PFSK-1 (cell line): ENCODE measurements around the gene MAEA.

Experiments used
- FOXP2 ChIP-seq: optimal IDR thresholded peaks from 2 replicates; pipeline ENCODE3; 2011; ENCODE audit warnings: borderline replicate concordance, control low read depth, inconsistent platforms; ENCODE audit not compliant: insufficient read depth; ENCODE audit errors: extremely low read length, extremely low read depth
- POLR2AphosphoS5 ChIP-seq: IDR thresholded peaks from 2 replicates; pipeline ENCODE4 v1.6.1; 2012; ENCODE audit warnings: low read depth, mild to moderate bottlenecking, control low read depth, low read length, moderate library complexity
- SIN3A ChIP-seq: IDR thresholded peaks from 2 replicates; pipeline ENCODE4 v1.6.1; 2012; ENCODE audit warnings: mild to moderate bottlenecking, low read length, moderate library complexity, borderline replicate concordance; ENCODE audit not compliant: insufficient read depth
- TAF1 ChIP-seq: IDR thresholded peaks from 2 replicates; pipeline ENCODE4 v1.6.1; 2012; ENCODE audit warnings: low read length, control low read depth, borderline replicate concordance; ENCODE audit not compliant: insufficient read depth
- TF ChIP-seq, protein P1 (sequence below), 2 experiments: IDR thresholded peaks; 2 replicates each; pipeline versions ENCODE4 v1.6.1 to v1.8.0; 2011 to 2012; ENCODE audit warnings: low read depth in 2 of 2, low read length in 2 of 2, control low read depth in 1 of 2, inconsistent platforms in 1 of 2, mild to moderate bottlenecking in 1 of 2, moderate library complexity in 1 of 2; ENCODE audit not compliant: insufficient read depth in 1 of 2

The MAEA gene

DNA sequence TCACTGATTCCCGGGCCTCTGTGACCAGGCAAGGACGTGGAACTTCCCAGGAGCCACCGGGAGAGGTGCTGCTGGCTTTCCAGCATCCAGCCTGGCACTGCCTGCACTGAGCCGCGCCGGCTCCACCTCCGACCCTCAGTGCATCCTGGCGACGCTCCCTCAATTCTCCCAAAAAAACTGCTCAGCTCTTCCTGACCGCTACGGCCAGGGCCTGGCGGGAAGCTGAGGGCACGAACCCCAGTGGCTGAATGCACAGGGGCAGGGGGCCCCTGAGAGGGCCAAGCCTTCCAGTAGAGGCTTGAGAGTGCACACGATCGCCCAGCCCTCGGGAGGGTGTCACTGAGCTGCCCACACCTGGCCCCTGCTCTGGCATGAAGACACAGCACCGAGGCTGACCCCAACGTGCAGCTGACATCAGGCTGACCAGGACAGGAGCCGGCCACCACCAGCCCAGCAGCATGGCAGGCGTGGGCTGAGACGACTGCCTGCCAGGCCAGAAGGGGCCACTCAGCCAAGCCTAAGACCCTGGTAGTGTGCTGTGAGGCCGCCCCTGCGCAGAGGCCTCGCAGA, 47.7 kb upstream of the MAEA start:
- TF ChIP-seq POLR2AphosphoS5: no peak
- TF ChIP-seq, protein P1, sequence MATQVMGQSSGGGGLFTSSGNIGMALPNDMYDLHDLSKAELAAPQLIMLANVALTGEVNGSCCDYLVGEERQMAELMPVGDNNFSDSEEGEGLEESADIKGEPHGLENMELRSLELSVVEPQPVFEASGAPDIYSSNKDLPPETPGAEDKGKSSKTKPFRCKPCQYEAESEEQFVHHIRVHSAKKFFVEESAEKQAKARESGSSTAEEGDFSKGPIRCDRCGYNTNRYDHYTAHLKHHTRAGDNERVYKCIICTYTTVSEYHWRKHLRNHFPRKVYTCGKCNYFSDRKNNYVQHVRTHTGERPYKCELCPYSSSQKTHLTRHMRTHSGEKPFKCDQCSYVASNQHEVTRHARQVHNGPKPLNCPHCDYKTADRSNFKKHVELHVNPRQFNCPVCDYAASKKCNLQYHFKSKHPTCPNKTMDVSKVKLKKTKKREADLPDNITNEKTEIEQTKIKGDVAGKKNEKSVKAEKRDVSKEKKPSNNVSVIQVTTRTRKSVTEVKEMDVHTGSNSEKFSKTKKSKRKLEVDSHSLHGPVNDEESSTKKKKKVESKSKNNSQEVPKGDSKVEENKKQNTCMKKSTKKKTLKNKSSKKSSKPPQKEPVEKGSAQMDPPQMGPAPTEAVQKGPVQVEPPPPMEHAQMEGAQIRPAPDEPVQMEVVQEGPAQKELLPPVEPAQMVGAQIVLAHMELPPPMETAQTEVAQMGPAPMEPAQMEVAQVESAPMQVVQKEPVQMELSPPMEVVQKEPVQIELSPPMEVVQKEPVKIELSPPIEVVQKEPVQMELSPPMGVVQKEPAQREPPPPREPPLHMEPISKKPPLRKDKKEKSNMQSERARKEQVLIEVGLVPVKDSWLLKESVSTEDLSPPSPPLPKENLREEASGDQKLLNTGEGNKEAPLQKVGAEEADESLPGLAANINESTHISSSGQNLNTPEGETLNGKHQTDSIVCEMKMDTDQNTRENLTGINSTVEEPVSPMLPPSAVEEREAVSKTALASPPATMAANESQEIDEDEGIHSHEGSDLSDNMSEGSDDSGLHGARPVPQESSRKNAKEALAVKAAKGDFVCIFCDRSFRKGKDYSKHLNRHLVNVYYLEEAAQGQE (IDR thresholded peaks at IDR 0.05; ENCODE audit: insufficient read depth in 1 of 2, low read depth in 2 of 2, low read length in 2 of 2): no peak
- no peak for TF ChIP-seq TAF1
- no peak for TF ChIP-seq SIN3A
- TF ChIP-seq FOXP2: no peak

DNA sequence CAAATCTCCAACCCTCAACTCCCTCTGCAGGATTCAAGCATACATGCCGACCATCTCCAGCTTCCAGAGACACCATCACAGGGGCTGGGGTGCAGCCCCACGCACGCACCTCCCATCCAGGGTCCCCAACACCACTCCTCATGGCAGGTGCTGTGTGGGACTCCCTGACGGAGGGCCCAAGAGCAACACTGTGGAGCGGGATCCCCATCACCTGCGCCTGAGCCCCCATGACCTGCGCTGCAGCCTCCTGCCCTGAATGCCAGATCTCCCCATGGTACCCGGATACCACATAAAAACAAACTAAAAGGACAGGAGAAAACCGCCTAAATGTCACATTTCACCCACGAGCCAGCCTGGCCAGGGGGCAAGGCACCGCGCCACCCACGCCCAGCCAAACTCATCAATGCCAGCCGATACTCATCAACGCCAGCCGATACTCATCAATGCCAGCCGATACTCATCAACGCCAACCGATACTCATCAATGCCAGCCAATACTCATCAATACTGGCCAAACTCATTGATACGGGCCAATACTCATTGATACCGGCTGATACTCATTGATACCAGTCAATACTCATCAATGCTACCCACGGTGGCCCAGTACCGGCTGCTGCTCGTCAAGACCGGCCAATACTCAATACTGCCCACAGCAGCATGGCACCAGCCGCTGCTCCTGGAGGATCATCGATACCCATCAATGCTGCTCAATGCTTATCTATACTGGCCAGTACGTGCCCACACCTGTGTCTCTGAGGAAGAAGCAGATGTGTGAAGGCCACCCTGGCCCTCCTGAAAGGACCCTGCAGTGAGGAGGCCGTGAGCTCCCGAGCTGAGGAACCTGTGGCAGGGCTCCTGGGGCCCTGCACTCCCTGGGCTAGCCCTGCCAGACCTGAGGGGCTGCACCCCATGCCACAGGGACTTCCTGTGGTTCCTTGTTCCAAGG, 46.9 kb upstream of the MAEA start:
- no peak for TF ChIP-seq SIN3A
- no peak for TF ChIP-seq TAF1
- TF ChIP-seq, protein P1 (IDR thresholded peaks at IDR 0.05; ENCODE audit: insufficient read depth in 1 of 2, low read depth in 2 of 2, low read length in 2 of 2): no peak
- TF ChIP-seq FOXP2: no peak
- TF ChIP-seq POLR2AphosphoS5: no peak

DNA sequence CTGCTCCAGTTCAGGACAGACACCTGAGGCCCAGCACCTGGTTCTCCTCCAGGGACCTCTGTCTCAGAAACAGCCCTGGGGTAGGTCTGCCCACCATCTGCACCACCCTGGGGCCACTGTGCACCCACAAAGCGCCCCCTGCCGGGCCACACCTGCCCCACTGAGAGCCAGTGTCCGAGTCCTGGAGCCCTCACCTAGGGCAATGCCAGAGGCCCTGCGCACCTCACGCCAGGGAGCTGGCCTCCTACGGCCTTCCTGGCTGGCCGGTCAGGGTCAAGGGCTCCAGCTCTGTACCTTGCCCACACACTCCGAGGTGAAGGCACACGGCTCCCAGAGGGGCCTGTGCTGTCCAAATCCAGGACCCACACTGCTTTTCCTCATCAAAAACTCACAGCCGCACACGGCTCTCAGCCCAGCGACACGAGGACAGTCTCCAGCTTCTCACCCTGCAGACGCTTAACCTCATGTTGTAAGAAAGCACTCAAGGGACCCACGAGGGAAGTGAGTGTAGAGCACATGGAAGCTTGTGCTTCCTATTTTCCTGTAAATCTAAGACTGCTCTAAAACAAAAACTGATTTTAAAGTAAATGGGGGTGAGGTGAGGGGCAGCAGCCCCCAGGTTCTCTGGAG, 46.1 kb upstream of the MAEA start:
- TF ChIP-seq POLR2AphosphoS5 (no peak), TAF1 (no peak), SIN3A (no peak), FOXP2 (no peak)
- TF ChIP-seq, protein P1 (IDR thresholded peaks at IDR 0.05; ENCODE audit: insufficient read depth in 1 of 2, low read depth in 2 of 2, low read length in 2 of 2): no peak

DNA sequence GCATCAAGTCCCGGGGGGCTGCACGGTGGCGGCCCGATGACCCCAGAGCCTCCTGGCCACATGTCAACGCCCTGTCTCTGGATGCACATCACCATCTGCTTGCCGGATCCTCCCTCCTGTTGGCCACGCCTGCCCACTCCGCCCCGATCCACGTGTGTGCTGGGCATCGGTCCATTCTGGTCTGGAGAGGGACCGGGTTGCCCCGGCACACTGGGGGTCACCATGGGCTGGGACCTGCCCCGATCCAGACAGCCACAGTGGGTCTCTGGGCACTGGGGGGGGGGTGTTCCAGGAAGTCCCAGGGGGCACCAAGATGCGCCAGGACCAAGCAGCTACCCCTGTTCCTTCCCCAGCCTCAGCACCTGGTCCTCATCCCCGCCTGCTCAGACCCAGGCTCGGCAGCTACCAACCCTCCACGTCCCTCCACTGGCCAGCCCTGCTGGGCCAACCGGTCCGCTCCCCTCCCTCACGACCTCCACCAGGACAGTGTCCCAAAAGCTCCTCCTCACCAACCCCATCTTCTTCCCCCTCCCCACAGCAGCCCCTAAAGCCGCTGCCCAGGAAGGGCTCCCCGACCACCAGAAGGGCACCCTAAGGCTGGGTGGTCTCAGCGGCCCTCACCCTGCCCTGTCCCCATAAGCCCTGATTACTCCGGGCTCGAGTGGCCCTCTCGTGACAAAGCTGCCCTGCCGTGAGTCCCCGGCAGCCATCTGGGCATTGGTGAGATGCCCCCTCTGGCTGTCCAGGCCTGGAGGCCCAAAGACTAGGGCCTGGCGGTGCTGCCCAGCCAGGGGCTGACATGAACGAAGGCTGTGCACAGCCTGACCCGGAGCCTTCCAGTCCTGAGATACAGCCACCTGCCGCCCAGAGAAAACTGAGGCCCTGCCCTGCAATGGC, 45.4 kb upstream of the MAEA start:
- TF ChIP-seq TAF1: no peak
- no peak for TF ChIP-seq FOXP2
- TF ChIP-seq SIN3A: no peak
- no peak for TF ChIP-seq POLR2AphosphoS5
- TF ChIP-seq, protein P1 (IDR thresholded peaks at IDR 0.05; ENCODE audit: insufficient read depth in 1 of 2, low read depth in 2 of 2, low read length in 2 of 2): no peak
